Endothelial cell of hepatic sinusoid (primary cell): ENCODE results near the gene NR2F1-AS1.

Experiments used
- in situ Hi-C: cut with HindIII; loops from 2 replicates; pipeline ENCODE4 v1.10.0; 2017; ENCODE audit warnings: low sequenced_read_pairs

NR2F1-AS1 gene

DNA sequence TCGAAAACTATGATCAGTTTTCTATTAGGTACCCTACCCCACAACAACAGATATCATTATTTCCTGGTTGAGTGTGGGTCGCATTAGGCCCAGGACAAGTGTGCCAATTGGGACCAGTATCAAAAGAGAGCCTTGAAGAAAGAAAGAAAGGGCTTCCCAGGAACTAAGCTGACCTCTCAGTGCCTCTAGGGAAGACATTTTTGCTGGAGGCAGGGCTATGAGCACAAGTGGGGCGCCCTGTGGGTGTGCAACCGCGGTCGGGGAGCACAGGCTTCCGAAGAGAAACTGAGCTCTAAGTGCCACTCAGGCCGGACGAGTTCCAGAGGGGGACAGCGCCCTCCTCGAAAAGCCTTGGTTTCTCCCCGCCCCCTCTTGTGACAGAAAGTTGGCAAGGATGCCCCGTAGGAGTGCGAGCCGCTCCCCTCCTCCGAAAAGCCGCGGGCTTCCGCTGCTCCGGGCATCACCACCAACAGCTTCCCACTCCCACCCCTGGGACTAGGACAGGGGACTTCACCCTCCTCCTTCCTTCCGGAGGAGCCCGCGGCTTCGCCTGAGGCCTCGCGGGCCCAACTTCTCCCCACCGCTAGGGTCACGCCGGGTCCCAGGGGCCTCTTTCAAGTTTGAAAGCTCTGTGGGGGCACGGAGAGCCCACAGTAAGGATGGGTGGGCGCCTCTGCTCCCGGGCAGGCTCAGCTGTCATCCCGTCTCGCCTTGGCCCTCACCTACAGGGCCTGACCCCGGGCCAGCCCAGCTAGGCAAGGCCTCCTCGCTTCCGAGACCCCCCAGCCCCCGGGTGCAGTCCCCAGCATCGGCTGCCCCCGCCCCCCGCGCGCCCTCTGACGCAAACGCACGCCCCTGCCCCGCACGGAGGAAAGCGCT, 2.0 kb downstream of the NR2F1-AS1 start:
- in situ Hi-C loops = no loop called here

GRCh38 chr5:93577854-93578812, 2.9 kb downstream of the NR2F1-AS1 start:
- in situ Hi-C loops = no loop called here

- in situ Hi-C loops = no loop called here
Measured at GRCh38 chr5:93576994-93577853, 3.8 kb downstream of the NR2F1-AS1 start.

GRCh38 chr5:93575461-93576414, 5.3 kb downstream of the NR2F1-AS1 start:
- in situ Hi-C loops = no loop called here

GRCh38 chr5:93574491-93575305, 6.3 kb downstream of the NR2F1-AS1 start:
- in situ Hi-C loops = no loop called here

DNA sequence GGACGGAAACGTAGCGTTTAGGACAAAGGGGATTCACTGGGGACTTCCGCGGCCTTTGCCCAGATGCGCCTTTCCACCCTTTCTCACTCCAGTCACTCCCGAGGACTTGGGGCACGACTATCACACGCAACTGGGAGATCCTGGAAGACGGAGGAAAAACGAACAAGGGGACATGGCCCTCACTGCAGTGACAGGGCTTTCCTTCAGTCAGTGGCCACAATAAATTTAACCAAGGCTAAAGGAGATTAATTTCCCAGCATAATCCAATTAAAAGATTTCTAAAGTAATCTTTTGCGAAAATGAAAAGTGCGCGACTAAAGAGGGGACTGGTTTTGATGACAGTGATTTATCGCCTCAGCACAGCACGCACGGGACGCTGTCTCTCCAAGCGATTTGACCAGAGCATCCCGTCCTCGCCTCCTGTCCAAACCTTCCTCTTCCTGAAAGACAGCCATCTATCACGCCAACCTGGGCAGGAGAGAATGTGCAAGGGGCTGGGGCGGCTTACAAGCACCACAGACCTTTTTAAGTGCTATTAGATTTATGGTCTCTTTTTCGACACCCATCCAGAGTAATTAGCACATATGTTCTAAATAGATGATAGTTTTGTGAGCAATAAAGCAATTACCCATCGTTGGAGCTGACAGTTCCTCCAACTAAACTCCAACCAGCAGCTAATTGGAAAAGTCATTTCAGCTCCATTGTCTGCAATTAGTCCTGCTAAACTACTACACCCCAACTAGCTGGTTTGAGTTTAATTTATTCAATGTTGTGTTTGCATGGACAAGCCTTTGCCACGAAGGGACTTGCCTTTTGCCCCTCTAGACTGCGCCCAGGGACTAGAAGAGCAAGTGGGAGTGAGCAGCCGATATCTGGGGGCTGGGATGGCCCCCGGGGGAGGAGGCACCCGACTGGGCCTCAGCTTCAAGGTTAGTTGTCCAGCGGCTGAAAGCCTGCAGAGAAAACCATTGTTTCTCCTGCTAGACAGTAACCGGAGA, 7.4 kb downstream of the NR2F1-AS1 start:
- in situ Hi-C loops = no loop called here

DNA sequence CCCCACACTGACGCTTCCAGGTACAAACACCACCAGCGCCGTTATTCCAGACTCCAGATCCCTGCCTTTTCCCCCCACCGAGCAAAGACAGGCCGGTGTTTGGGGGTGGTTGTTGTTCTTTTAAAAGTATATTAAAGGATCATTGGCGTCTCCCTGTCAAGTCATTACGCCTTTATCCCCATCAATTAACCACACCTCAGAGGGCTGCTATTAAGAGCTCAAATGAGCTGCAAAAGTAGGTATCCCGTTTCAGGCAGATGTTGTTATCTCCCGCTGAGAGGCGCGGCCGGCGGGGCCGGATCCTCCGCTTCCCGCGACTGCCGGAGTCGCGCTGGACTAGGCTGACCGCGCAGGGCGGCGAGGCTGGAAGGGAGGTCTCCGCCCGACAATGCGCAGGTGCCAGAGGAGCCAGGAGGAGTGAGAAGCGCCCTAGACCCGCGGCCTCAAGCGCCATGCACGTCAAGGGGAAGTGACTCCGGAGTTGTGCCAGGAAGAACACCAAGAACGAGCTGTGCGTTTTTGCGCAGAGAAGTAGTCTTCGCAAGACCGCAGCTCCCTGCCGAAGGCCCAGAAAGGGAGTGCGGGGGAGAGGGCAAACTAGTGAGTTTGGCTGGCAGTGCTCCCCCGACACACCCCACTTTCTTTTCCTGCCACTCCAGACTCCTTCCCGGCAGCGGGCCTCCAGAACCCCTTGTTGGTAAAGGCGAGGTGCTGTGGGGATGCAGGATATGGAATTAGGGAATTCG, 8.2 kb downstream of the NR2F1-AS1 start:
- in situ Hi-C loops = no loop called here

DNA sequence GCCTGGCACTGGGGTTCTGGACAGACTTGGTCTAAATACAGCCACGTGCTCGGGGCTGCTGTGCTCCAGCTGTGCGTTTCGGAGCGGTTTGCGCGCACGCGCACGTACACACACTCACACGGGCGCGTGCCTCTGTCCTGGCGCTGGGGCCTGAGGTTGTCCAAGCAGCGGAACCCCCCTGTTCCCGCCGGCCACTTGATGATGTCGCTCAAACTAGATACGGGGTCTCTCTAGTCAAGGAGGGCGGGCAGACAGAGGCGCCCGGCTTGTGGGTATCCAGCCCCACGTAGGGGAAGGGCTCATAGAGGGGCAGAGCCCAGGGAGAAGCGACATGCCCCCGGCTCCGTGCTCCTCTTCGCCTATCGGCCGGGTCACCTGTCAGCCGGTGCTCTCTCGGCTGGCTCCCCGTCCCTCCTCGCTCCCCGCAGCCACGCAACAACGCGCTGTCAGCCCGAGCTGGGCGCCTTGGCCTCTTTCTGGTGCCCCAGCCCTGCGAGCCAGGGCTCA, 8.9 kb downstream of the NR2F1-AS1 start:
- in situ Hi-C loops = no loop called here

GRCh38 chr5:93571114-93571949, 9.7 kb downstream of the NR2F1-AS1 start:
- in situ Hi-C loops = no loop called here

- in situ Hi-C loops = no loop called here
Measured at GRCh38 chr5:93570294-93571113, 10.5 kb downstream of the NR2F1-AS1 start.

GRCh38 chr5:93569300-93570160, 11.5 kb downstream of the NR2F1-AS1 start:
- in situ Hi-C loops = no loop called here

- in situ Hi-C loops = no loop called here
Measured at GRCh38 chr5:93567424-93567823, 13.6 kb downstream of the NR2F1-AS1 start.

DNA sequence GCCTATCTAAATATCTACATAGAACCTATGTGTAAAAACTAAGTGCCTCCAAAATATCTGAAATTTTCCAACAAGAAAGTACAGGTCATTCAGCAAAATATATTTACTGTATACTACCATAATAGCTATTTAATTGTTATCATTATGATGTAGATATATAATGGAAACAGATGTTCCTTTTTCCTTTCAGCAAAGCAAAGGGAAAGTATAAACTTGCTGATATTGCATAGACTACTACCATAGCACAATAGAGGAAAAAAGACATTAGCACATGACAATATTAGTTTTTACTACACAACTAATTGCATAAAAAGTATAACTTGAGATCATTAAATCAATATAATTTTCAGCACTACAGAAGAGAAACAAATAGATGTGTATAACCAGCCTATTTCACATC, 14.9 kb downstream of the NR2F1-AS1 start:
- in situ Hi-C loops = no loop called here

DNA sequence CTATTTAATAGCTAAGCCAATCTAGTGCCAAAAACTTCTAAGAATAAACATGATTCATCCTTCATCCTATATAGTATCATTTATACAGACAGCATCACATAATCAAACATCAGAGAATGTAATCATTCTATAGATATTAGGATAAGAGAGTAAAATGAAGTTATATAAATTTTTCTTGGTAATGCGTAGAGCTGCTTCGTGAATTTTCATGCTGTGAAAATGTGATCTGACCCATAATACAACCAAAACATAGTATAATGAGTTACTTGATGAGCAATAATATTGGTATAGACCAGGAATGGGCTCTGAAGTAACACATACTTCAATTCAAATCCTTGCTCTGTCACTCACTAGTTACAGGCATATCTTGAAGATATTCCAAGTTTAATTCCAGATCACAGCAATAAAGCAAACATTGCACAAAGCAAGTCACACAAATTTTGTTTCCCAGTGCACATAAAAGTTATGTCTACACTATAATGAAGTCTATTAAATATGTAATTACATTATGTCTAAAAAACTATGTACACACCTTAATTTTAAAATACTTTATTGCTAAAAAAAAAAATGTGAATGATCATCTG, 23.9 kb downstream of the NR2F1-AS1 start:
- in situ Hi-C loops = no loop called here
